Islet precursor cell (in vitro differentiated cells): Measurements from ENCODE around the gene TTC16.

Source experiments
- DNase-seq: peaks from one replicate; pipeline ENCODE4 v3.0.0-alpha.2; 2018

The TTC16 gene, protein sequence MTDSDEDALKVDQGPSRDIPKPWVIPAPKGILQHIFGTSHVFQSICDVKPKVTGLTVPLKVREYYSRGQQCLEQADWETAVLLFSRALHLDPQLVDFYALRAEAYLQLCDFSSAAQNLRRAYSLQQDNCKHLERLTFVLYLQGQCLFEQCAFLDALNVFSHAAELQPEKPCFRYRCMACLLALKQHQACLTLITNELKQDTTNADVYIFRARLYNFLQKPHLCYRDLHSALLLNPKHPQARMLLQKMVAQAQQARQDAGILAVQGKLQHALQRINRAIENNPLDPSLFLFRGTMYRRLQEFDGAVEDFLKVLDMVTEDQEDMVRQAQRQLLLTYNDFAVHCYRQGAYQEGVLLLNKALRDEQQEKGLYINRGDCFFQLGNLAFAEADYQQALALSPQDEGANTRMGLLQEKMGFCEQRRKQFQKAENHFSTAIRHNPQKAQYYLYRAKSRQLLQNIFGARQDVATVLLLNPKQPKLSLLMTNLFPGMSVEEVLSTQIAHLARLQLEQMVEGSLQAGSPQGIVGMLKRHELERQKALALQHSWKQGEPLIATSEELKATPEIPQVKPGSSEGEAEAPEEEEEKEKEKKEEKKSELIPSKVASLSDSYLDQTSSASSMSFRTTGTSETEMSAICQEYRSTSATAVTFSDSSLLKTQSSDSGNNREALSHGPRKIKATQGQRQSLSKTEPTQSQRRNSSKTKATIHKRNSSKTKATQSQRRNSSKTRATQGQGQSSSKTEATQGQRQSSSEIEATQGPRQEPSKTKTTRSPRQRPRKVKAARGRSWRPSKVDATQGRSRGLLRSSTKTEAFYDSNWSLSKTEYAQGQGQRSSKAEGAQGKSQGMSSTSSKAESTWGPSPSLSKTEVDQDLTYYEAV

DNA sequence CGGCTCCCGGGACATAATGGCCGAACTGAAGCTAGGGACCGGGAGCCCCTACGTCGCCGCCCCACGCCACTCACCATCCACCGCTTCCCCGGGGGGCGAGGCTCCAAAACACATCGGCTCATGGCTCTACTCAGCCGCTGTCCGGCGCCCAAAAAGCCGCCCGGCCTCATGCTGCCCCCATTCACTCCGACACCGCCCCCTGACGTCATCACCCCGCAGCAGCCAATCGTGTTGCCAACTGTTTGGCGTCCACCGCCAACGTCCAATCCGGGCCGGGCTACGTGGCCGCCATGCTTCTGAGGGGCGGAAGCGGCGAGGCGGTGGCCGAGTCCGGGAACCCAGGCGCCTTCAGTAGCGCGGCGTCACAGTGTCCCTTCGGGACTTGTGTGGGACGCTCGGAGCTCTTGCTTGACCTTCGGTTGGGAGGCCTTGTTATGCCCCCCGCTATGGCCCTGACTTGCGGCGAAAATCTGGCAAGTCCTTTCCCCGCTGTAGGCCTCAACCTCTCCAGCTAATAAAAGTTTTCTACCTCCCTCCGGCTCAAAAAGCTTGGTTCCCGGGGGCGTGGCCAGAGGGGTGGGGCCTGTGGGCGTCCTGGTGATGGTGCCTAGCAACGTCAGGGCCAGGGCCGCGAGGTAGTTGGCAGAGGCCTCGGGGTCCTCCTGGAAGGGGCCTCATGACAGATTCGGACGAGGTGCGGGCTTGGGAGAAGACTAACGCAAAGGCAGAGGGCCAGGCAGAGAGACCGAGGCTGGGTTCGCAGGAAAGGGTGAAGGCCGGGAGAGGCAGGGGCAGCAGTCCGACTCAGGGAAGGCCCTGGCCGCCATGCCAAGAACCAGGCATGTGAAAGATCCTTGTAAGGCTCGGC lies at the start of gene TTC16, which contains the start of gene PTRH1:
TSS of gene TTC16 (plus strand) at position 610 of the 868 bp plus-strand sequence. CDS start at position 677, 67 bp downstream.
TSS of gene PTRH1 (minus strand) at position 194 of the 868 bp plus-strand sequence. CDS start at position 170, 24 bp downstream.
- DNase-seq = peak; percentile 98

DNA sequence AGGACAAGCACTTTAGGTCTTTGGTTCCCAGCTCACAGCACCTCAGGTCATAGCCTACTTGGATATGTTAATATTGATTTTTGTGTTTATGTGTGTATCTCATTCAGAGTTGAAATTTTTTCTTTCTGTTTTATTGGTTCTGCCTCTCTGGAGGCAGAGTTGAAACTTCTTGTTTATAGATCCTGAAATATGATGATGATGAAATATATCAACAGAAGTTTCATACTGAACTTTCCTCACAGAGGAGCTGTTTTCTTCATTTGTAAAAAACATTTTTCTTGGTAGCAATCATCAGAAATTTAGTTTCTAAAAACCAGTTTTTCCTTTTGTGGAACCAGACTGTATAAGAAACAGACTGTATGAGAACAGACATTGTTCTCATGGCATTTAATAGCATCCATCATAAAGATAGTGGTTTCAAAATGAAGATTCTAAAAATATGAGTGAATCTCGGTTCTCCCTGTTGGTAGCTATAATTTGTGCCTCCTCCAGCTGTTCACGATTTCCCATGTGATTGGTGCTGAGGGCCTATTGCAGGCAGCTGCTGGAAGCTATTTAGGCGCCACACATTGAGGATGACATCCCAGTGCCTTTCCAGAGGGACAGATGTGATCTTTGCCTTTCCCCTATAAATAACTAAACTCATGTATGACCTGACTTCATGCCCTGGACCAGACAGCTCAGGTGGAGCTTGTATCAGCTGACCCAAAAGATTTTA lies 48.6 kb upstream of the TTC16 start:
- no peak for DNase-seq

DNA sequence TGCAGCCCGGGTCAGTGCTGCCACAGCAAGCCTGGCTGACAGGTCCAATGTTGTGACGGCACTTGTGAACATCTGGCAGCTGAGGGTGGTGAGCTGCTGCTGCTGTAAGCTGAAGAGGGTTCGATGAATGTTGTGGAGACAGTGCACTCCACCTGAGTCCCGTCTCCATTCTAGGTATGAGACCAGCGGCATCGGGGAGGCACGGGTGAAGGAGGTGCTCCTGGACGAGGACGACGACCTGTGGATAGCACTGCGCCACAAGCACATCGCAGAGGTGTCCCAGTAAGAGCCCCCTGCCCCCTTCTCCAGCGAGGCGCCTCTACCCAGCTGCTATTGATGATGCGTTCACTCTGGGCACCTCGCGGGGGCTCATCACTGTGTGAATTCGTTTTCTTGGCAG lies 48.0 kb upstream of the TTC16 start:
- no peak for DNase-seq

DNA sequence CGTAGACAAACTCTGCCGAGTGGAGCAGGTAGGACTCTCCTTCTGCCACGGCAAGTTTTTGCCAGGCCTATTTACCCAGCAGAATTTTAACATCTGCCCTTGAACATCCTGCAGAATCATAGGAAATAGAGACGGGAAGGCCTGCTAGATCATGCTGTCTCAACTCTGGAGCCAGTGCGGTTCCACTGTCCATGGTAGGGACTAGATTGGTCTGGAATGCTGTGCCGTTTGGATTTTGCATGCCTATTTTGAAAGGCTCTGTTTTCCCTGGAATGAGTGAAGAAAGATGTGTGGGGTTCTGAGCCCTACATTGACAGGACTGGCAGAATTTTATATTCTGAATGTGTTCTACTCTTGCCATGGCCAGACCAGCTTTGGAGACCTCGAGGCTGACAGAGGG lies 42.6 kb upstream of the TTC16 start:
- DNase-seq = no peak

DNA sequence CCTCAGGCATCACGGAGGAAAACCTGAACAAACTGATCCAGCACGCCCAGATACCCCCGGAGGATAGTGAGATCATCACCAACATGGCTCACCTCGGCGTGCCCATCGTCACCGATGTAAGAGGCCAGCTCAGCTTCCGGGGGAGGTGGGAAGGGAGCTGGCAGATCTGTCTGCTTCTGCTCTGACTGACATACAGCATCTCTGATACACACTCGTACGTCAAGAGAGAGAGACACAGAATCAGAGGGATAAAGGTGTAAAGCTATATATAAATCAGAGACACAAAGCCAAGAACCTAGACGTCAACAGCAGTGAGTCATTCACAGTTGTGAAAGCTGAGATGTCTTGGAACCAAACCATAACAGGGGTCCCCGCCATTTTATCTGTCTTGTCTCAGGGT lies 39.2 kb upstream of the TTC16 start:
- no peak for DNase-seq

DNA sequence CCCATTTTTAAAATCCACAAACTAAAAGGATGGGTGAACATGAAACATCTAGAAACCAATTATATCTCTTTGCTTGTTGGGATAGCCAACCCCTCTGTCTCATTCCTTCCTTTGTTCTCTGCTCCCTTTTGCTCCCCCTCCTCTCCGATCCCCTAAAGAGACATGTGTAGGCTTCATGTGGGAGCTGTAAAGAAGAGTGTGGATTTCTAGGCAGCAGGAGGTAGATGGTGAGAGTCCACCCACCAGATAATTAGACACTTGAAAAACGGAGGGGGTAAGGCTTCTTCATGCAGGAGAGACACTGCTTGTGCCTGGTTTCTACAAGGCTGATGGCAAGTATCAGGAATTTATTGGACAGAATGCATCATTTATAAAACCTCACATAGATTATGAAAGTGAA lies 36.4 kb upstream of the TTC16 start:
- no peak for DNase-seq

DNA sequence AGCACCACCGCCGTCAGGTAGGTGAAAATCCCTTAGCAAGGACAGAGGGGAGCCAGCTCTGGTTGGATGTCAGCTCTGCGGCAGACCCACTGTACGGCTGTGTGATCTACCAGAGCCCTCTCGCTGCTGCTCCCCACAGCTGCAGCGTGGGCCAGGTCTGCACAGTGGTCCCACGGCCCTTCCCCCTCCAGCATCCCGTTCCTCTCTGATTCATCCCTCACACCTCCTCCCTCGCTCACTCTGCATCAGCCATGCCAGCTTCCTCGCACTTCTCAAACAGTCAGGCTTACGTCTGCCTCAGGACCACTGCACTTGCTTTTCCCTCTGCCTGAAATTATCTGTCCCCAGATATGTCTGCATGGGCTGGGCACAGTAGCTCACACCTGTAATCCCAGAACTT lies 35.7 kb upstream of the TTC16 start:
- no peak for DNase-seq

DNA sequence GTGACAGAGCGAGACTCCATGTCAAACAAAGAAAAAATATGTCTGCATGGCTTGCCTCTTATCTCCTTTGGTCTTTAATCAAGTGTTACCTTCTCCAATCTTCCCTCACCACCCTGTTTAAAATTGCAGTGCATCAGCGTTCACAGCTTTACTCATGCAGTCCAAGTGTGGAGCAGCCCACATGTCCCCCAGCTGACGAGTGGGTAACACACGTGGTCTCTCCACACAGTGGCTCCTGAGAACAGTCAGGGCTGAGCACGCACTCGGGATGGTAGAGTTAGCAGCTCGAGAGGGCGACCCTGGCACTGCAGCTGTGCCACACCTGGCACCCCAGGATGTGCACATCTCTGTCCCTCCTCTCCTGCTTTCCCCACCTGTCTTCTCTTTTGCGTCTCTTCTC lies 35.0 kb upstream of the TTC16 start:
- no peak for DNase-seq

DNA sequence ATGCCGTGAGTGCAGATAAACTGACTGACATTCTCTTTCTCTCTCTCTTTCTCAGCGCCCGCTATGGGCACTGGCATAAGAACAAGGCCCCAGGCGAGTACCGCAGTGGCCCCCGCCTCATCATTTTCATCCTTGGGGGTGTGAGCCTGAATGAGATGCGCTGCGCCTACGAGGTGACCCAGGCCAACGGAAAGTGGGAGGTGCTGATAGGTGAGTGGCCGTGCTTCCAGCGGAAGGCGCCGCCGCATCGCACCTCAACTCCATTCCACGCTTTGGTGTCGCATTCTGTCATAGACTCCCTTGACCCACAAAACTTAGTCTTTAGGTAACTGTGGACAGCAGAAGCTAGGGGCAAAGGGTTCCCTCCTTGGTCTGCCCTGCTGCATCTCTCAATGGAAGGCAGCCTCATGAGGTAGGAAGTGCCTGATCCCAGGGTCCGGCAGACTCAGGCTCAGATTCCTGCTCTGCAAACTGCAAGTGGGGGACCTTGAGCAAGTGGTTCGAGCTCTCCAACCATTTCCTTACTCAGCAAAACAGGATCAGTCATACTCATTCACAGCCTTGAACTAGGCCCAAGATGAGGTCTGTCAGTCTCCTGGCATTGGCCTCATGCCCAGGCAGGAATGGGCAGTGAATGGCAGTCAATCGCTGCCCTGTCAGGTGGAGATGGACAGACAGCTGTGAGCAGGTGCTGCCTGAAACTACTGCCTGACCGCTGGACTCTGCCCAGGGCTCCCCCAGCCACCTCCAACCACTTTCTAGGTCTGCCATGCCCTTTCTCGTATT lies 33.3 kb upstream of the TTC16 start:
- no peak for DNase-seq

DNA sequence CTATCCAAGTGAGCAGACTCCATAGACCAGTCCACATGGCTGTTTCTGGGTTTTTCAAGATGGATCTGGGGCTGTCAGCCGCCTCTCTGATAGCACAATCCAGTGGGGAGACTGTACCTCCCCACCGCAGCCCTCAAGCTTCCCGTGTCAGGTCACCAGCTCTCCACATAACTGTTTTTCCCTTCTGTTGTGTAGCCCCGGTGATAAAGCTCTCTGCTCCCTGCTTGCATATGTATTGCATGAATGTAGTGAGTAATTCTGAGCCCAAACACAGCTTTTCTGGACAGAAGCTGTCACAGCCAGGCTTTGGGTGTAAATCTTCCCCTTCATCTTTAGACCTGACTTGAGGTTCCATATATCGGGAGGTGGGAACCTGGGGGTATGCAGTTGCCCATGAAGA lies 32.2 kb upstream of the TTC16 start:
- DNase-seq = no peak

DNA sequence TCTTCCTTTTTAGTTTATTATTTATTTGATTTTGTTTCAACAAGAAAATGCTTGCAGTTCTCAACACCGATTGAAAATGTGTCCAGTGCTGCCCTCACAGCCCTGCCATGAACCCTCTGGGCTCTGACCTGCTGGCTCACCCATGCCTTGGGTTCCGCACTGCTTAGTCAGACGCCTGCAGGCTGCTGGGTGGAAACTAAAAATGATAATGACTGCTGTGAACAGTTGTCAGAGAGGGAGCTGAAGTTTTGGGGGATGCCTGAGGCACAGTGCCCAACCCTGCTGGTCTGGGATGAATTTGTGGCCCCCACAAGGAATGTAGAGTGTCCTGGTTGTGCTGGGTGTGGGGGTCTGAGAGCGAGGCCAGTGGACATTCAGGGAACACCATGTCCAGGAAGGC lies 31.3 kb upstream of the TTC16 start:
- DNase-seq = peak; percentile 96

DNA sequence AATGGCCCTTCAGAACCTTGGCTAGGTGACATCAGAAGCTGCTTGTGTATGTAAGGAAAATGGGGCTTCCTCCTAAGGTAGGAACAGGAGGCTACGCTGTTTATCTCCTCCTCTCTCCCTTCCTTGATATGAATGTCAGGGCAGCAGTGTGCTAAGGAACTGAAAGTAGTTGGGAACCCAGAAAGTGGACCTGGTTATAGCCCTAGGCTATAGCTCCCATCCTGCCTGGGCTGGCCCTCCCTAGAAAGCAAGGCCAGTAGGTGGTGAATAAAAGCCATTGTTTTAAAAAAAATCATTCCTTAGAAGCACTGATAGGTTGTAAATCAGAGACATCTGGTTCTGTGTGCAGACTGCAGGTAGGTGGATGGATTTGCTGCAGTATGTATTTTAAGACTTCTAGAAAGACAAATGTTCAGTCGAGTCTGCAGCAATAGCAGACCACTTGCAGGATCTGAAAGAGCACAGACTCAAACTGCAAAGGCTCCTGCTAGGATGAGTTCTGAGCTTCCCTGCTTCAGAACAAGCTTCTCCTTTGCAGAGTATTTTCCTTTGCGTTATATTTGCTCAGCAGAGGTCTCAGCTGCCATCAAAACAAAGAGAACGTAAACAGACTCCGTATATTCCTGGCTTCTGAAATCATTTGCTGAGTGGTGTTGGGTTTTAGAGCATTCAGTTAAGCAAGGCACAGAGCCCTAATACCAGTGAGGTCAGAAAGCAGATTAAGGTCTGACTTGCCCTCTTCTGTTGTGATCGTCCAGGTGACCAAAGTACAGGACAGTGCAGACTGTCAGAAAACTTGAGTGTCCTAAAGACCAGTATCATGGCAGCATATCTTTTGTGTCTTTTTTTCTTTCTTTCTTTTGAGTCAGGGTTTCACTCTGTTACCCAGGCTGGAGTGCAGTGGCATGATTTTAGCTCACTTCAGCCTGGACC lies 29.2 kb upstream of the TTC16 start:
- DNase-seq = peak; percentile 72

DNA sequence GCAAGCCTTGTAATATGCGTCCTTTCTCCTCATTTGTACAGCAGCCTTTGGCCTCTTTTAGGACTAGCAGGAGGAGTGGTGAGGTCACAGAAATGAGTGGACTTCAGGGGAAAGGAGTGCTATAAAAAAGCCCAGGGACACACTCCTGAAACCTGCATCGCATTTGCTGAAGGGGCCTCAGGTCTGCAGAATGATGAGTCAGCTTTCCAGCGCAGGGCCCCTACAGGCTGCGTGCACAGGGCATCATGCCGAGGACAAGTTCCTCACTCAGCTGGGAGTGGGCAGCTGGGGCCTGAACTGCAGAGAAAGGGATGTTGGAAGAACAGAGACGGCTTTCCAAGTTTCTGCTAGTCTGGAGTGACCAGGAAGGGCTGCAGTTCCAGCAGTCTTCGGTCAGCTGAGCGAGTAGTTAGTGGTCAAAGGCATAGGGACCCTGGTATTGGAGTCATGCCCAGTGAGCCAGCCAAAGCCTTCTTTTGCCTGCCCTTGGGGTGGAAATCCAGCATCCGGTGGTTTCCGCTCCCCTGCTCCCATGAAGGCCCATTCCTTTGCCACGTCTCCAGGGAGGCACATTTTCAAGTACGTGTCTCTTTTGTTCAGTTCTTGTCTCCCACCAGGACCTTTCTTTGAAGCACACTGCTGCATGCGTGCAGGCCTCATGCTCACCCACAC lies 26.4 kb upstream of the TTC16 start:
- DNase-seq = no peak

DNA sequence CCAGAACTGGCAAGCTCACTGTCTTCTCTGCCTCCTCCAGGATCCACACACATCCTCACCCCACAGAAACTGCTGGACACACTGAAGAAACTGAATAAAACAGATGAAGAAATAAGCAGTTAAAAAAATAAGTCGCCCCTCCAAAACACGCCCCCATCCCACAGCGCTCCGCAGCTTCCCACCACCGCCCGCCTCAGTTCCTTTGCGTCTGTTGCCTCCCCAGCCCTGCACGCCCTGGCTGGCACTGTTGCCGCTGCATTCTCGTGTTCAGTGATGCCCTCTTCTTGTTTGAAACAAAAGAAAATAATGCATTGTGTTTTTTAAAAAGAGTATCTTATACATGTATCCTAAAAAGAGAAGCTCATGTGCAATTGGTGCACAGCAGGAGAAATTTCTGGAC lies 25.1 kb upstream of the TTC16 start:
- DNase-seq = no peak

DNA sequence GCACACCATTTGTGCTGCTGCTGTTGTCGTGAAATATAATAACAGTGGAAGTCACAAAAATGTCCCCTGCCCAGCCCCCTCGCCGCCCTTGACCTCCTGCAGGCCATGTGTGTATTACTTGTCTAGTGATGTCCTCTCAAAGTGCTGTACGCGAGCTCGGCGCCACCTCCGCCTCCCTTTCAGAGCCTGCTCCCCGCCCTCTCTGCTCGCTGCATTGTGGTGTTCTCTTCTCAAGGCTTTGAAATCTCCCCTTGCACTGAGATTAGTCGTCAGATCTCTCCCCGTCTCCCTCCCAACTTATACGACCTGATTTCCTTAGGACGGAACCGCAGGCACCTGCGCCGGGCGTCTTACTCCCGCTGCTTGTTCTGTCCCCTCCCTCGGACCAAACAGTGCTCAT lies 23.8 kb upstream of the TTC16 start:
- no peak for DNase-seq

DNA sequence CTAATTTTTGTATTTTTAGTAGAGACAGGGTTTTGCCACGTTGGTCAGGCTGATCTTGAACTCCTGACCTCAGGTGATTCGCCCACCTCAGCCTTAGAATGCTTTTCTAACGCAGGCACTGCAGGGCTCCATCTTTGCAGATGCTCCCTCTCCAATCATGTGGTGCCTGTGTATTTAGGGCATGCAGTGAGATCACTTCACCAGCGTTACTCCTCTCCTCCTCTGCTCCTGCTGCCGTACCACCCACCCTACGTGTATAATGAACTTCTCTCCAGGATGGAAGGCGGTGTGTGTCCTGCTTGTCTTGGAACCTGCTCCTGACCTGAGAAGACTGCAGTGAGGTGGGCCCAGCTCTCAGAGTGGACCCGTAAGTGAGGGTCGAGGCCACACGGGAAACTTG lies 22.7 kb upstream of the TTC16 start:
- DNase-seq = no peak

DNA sequence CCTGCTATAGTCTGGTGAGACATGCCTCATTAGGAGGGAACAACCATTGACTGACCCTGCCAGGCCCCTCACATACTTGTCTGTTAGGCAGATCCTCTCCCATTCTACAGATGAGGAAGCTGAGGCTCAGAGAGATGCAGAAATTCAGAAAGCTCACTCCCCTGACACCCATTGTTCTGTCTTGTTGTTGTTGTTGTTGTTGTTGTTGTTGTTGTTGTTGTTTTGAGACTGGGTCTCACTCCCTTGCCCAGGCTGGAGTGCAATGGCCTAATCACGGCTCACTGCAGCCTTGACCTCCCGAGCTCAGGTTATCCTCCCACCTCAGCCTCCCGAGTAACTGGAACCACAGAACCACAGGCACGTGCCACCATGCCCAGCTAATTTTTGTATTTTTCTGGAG lies 22.2 kb upstream of the TTC16 start:
- DNase-seq = no peak

DNA sequence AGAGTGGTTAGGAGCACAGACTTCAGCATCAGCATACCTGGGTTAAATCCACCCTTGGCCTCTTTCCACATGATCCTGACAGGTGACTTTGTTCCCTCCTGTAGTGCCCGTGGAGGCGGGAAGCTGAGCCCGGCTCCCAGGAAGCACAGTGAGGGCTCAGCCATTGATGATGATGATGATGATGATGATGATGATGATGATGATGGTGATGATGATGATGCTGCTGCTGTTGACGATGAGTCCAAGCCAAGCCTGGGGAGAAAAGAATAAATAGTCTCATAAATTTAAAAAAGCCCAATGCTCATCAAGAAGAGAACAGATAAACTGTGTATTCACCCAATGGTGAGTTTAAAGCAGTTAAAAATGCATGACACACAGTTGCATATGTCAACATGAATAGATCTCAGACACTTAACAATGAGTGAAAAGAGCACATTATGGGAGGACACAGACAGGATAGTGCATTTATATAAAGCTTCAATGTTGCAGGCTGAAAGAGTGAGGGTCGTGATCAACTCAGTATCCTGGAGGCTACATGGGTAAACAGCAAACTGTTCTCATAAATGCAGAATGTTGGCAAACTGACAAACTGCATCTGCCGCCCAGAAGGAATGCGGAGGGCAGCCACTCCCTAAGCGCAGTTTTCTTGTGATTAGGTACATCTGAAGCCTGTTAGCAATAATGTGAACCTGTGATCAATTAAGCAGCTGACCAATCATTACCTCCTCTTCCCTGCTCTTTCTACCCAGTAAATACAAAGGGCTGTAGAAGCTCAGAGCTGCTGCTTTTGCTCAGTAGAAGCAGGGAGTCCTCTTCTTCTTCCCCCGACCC lies 20.8 kb upstream of the TTC16 start:
- no peak for DNase-seq

DNA sequence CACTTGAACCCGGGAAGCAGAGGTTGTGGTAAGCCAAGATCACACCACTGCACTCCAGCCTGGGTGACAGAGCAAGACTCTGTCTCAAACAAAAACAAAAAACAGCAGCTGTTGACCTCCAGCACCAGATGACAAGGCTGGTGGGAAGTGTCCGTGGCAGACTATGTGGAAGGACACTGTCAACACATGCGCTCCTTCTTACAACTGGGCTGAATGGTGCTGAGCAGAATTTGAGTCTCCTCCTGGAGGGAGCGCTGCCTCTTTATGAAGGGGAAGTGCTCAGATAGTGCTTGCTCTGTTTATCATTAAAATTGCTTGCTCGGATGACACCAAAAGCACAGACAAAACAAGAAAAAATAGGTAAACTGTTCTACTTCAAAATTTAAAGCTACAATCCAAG lies 18.3 kb upstream of the TTC16 start:
- no peak for DNase-seq
